GM18505 (cell line): ENCODE measurements around the gene PDXK.

Source experiments
- ATAC-seq: cut with Tn5 transposase; IDR thresholded peaks from one replicate; pipeline ENCODE4 v1.9.1; 2021; ENCODE audit not compliant: unreplicated experiment
- POLR2A ChIP-seq: IDR thresholded peaks from 4 replicates; pipeline ENCODE4 v1.6.1; 2011; ENCODE audit warnings: borderline replicate concordance; ENCODE audit not compliant: insufficient read depth, insufficient read length; ENCODE audit errors: extremely low read depth

Gene PDXK

DNA sequence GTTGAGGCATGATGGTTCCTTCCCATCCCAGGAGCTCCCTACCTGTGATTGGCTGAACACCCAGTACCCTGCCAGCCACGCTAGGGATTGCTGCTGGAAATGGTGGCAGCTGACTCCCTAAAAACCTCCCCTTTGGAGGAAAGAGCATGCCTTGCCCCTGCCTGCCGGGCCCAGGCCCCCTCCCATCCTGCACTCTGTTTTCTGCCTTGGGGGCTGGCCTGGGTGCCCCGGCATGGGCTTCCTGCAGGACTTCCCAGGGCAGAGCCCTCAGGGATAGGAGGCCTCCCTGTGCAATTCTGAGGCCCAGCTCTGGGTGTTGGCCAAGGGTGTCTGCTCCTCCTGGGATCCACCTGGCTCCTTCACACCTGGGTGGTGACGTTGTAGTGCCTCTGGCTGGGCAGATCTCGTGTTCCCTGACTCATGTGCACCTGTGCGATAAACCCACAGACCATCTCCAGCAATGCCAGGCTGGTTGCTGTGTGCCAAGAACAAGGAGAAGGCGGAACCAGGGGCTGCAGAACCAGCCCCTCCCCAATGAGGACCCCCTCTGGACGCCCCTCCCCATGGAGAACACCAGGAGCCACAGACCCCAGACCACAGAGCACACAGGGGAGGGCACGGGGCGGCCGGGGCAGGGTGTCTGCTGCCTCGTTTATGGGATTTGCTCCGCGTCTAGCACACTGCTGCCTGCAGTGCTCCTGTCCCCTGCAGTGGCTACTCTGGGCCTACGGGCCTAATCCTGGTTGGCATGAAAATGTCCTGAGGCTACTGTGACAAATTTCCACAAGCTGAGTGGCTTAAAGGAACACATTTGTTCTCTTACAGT, 43.6 kb downstream of the PDXK start:
- ATAC-seq = no peak
- no peak for TF ChIP-seq POLR2A

DNA sequence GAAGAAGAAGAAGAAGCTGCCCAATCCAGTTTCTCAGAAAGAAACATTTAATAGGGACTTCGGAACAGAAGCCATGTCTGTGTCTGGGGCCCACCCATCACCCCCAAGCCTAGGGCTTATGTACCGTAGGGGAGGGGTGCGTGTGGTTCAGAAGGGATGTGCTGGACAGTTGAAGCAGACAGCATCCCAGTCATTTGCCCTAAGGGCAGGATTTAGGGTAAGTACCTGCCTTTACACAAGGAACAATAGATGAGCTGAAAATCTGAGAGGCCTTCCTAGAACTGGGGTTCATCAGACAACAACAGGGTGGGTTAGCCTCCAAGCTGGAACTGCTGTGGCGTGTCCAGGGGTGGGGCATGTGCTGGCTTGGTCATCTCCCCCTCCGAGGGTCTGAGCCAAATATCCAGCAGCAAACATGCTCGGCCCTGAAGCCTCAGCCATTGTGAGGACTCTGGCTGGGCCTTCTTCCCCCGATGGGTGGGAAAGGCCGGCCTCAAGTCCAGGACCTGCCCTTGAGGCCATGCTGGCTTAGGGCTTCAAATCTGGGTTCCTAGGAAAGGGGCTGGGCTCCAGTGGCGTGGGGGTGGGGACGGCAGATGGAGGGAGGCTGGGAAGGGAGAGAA, 45.1 kb downstream of the PDXK start:
- TF ChIP-seq POLR2A = no peak
- no peak for ATAC-seq

DNA sequence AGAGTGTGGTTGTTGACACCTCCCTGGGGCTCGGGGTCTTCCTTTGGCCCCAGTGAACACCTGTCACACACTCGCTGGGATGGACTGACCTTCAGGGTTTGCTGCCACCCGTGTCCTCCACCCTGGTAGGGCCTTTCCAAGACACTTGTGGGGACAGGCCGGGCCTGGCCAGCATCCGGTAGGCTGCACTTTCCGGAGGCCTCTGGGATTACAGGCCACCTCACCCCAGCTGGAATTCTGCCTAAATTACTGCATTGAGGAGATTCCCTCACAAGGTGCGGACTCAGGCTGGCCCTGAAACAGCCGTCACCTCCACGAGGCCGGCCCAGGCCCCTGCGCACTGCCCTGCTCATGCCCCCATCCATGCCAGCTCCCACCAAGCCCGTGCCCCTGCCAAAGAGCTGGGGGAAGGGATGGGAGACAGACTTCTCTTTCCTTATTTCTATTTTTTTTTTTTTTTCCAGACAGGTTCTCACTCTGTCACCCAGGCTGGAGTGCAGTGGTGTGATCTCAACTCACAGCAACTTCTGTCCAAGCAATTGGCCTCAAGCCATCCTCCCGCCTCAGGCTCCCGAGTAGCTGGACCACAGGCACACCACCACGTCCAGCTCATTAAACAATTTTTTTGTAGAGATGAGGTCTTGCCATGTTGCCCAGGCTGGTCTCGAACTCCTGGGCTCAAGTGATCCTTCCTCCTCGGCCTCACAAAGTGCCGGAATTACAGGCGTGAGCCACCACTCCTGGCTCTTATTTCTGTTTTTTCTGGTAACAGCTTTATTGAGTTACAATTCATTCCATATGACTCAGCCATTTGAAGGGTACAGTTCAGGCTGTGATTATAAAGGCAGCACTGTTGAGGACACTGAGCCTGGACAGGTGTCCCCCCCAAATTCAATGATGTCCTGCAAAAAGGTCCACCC, 45.9 kb downstream of the PDXK start:
- no peak for TF ChIP-seq POLR2A
- ATAC-seq = no peak

DNA sequence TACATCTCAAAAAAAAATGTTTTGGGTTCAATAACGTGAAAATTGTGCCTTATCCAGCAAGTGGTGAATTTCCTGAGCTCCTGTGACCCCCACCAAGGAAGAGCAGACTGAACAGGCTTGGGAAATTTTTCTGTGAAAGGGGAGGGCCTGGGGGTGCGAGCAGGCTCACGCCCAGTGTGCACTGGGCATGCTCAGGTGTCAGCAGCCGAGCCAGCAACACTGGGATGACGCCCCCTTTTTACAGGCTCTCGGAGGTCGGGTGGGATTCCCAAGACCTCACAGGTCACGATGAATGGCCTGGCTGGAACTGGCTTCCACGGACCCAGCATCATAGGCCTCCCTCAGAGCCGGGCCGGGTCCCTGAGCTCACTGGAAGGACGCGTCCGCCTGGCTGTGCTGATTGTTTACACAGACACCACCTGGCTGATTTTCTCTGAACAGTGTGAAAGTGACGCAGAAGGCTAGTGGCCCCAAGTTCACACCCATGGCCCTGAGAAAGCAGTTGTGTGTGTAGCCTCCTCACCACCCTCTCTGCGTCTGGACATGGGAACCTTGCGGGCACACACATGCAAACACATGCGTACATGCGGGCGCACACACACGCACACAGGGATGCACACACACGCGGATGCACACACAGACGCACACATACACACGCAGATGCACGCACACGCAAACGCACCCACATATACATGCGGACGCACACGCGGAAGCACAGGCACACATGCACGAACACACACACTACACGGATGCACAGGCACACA, 48.0 kb downstream of the PDXK start:
- ATAC-seq = no peak
- TF ChIP-seq POLR2A = no peak

DNA sequence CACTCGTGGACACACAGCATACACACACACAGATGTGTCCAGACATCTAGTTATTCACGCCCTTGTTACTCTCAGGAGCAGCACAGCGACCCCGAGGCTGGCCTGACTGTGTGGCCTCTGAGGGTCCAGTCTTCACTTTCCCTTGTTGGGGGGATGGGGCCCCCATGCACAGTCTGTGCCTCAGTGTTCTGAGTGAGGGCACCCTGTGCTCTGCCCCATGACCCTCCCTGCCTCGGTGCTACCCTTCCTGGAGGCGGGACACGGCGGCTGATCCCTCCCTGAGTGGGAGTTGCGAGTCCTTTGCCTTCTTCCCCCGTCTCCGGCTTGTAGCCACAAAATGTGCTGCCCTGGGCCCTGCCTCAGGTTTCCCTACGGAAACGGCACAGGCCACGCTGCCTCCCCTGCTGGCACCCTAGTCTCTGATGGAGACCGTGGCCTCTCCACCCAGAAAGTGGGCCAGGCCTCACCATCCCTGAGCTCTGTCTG, 48.6 kb downstream of the PDXK start:
- ATAC-seq = no peak
- TF ChIP-seq POLR2A = no peak

DNA sequence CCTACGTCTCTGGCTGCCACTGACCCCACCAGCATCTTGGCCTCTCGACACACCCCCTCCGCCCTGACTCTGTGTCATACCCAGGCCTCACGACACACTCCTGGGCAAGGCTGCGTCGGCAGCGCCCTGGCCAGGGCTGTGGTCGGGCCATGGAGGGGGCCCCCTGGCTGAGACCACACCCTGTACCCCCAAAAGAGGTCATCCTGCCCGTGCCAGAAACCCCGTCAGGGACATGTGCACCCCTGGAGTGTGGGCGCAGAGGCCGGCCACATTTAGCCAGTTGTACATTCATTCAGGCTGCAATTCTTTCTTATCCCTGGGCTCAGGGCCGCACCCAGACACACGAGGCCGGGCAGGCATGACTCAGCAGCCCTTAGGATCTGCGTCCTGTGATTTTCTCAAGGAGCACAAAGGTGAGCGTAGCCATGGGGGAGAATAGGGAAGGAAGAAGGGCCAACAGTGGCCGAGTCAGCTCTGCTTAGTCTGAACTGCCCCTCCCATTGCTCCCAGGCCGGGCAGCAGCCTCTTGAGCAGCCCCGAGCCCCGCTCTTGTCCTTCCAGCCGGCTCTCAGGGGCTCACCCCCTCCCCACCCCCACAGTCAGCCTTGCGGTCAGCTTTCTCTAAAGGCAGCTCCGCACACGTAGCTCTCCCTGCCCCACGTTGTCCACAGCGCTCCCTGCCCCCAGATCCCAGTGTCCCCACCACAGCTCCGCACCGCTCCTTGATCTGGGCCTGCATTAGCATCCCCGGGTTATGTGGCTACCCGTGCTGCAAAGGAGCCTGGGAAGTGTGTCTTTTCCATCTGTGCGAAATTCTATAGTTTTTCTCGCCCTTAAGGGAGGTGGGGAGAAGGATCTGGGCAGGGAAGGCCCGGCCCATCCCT, 49.3 kb downstream of the PDXK start:
- no peak for ATAC-seq
- TF ChIP-seq POLR2A = no peak

DNA sequence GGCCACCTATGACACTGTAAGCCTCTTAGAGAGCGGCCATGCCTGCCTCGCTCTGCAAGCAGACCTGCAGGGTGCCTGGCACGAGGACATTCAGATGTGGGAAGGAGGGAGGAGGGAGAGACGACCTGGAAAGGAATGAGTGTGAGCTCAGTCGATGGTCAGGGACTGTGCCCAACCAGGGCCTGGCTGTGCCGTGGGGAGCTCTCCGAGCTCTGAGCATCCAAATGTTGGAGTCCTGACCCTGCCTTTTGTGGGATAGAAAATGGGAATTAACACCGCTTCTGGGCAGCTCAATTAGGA, 49.9 kb downstream of the PDXK start:
- no peak for TF ChIP-seq POLR2A
- no peak for ATAC-seq

DNA sequence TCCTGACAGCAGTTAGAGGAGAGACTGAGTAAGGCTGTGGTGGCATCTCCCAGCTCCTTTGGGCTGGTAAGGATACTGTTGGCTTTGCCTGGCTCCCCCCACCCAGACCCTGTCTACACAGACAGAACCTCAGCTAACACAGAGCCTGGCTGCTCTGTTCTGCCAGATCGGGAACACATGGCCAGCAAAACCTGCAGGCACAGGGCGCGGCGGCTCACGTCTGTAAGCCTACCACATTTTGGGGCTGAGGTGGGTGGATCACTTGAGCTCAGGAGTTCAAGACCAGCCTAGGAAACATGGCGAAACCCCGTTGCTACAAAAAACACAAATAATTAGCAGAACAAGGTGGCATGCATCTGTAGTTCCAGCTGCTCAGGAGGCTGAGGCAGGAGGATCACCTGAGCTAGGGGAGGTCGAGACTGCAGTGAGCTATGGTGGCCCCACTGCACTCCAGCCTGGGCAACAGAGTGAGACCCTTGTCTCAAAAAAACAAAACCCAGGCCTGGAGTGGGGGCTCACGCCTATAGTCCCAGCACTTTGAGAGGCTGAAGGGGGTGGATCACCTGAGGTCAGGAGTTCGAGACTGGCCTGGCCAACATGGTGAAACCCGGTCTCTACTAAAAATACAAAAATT, 50.5 kb downstream of the PDXK start:
- TF ChIP-seq POLR2A = no peak
- ATAC-seq = no peak

DNA sequence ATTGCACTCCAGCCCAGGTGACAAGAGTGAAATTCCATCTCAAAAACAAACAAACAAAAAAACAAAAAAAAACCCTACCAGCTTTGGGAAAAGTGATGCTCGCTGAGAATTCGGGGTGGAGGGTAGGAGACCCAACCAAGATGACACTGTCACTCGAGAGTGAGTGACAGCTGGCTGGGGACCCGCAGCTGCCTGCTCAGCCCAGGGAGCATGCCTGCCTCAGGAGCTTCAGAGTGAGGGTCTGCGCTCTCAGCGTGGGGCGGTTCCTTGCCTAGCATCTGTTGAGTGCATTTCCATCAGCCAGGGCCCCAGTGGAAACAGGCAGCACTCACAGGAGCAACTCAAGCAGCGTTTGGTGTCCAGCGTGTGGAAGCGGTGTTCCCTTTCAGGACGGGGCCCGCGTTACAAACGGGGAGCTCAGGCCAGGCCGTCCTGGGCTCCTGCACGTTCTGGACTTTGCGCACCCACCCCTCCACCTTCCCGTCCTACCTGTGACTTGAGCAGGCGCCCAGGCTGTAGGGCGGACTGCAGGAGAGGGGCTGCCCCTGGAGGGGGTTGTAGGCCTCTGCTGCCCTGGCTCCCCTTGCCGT, 51.2 kb downstream of the PDXK start:
- no peak for ATAC-seq
- TF ChIP-seq POLR2A = no peak

DNA sequence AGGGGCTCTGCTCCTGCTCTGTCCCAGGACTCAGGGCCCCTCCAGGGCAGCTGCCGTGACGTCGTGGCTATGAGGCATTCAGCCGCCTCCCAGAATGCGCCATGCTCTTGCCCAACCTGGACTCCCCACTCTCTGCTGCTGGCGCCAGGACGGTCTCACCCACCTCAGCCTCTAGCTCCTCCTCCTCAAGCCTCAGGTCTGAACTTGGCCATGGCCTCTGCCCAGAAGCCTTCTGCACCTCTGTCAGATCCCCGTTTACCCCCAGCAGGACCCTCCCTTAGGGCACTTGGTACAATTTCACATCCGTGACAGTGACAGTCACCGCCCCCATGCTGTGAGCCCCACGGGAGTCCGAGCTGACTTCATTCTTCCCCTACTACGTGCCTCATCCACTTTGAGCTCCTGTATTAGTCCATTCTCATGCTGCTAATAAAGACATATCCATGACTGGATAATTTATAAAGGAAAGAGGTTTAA, 52.3 kb downstream of the PDXK start:
- no peak for TF ChIP-seq POLR2A
- ATAC-seq = no peak
